CD4-positive, alpha-beta T cell (primary cell): Measurements from ENCODE around the gene NR4A3. TPM values are rescaled to one million over a fixed set of nuclear protein-coding genes. Genes with fewer than 3 reads are reported as not detected.

Experiments used
- ATAC-seq: fragments of 200-7000 bp; cut with Tn5 transposase; one replicate; pipeline ENCODE4 v1.10.0; 2022; ENCODE audit warnings: mild to moderate bottlenecking; ENCODE audit not compliant: poor library complexity
- CTCF ChIA-PET: fragments of 350-600 bp; sonication (Branson Sonifier 250); formaldehyde crosslinking; loops from one replicate; lab custom pipeline; 2021; ENCODE audit warnings: antibody characterized with exemption, inconsistent platforms; lab: Charles Lee
- POLR2A ChIA-PET: fragments of 350-600 bp; sonication (Branson Sonifier 250); formaldehyde crosslinking; loops from one replicate; lab custom pipeline; 2021; ENCODE audit warnings: antibody characterized with exemption, inconsistent platforms; lab: Charles Lee
- DNase-seq, 14 experiments: peaks; one replicate each; pipeline ENCODE4 v3.0.0-alpha.2; 2013 to 2020; ENCODE audit warnings: mixed read lengths in 2 of 14
- H3K27ac ChIP-seq, 2 donors: one replicate each; pipeline versions ENCODE4 v1.5.1 to v1.7.0; 2013; ENCODE audit warnings: low read length in 2 of 2, low read depth in 1 of 2, mild to moderate bottlenecking in 1 of 2
- H3K27me3 ChIP-seq, 2 experiments: 1 replicate in 1 of 2; 2 replicates in 1 of 2; pipeline versions ENCODE4 v1.6.1 to v1.7.0; 2013; ENCODE audit warnings: low read length in 2 of 2, control low read depth in 1 of 2, mild to moderate bottlenecking in 1 of 2, moderate library complexity in 1 of 2; ENCODE audit not compliant: insufficient read depth in 2 of 2, control insufficient read depth in 1 of 2
- H3K36me3 ChIP-seq: one replicate; pipeline ENCODE4 v1.6.1; 2013; ENCODE audit warnings: low read length, control low read depth; ENCODE audit not compliant: insufficient read depth
- H3K4me1 ChIP-seq: one replicate; pipeline ENCODE4 v1.6.1; 2013; ENCODE audit warnings: low read length, control low read depth; ENCODE audit not compliant: insufficient read depth
- H3K4me3 ChIP-seq: one replicate; pipeline ENCODE4 v1.5.1; 2013; ENCODE audit warnings: mild to moderate bottlenecking, low read length, moderate library complexity
- H3K9me3 ChIP-seq, 2 experiments: 1 replicate in 1 of 2; 2 replicates in 1 of 2; pipeline versions ENCODE4 v1.6.1 to v1.7.0; 2013; ENCODE audit warnings: low read length in 2 of 2, mild to moderate bottlenecking in 2 of 2, control low read depth in 1 of 2, moderate library complexity in 1 of 2; ENCODE audit not compliant: control insufficient read depth in 1 of 2, insufficient read depth in 1 of 2
- H3K27ac Mint-ChIP-seq: one replicate; pipeline ENCODE4 v1.8.0; 2020; ENCODE audit warnings: mixed read lengths
- H3K27me3 Mint-ChIP-seq: one replicate; pipeline ENCODE4 v1.8.0; 2021; ENCODE audit warnings: mixed read lengths
- H3K36me3 Mint-ChIP-seq: one replicate; pipeline ENCODE4 v1.8.0; 2021; ENCODE audit warnings: low read depth, mixed read lengths
- H3K4me1 Mint-ChIP-seq: one replicate; pipeline ENCODE4 v1.8.0; 2021; ENCODE audit warnings: low read depth, mixed read lengths
- H3K4me3 Mint-ChIP-seq: one replicate; pipeline ENCODE4 v1.8.0; 2020; ENCODE audit warnings: mild to moderate bottlenecking, mixed read lengths
- H3K9me3 Mint-ChIP-seq: one replicate; pipeline ENCODE4 v1.8.0; 2020; ENCODE audit warnings: mixed read lengths
- intact Hi-C, 2 experiments: fragments of 100-400 bp; cut with DNase I in 1 of 2; cut with micrococcal nuclease in 1 of 2; formaldehyde crosslinking; loops; one replicate each; pipeline versions ENCODE4 v1.15.1 to v1.9.0; 2023 to 2025; cut with DNase I, micrococcal nuclease
- total RNA-seq, 174 experiments: library from RNA in 2 of 174; stranded (reverse) in 2 of 174; gene quantifications; one replicate each; pipeline ENCODE4 v1.2.3 and lab custom pipeline; 2021 to 2026
- TF ChIP-seq, protein P1 (sequence below): fragments of 200-600 bp; IDR thresholded peaks from one replicate; pipeline ENCODE4 v1.8.0; 2022; ENCODE audit warnings: antibody characterized with exemption, mild to moderate bottlenecking

NR4A3 gene
- total RNA-seq, 2 experiments from 2014 or later = 42.4 to 44.6 TPM

- H3K4me1 ChIP-seq = no peaks in the 10 kb centered on the region
- TF ChIP-seq, protein P1, sequence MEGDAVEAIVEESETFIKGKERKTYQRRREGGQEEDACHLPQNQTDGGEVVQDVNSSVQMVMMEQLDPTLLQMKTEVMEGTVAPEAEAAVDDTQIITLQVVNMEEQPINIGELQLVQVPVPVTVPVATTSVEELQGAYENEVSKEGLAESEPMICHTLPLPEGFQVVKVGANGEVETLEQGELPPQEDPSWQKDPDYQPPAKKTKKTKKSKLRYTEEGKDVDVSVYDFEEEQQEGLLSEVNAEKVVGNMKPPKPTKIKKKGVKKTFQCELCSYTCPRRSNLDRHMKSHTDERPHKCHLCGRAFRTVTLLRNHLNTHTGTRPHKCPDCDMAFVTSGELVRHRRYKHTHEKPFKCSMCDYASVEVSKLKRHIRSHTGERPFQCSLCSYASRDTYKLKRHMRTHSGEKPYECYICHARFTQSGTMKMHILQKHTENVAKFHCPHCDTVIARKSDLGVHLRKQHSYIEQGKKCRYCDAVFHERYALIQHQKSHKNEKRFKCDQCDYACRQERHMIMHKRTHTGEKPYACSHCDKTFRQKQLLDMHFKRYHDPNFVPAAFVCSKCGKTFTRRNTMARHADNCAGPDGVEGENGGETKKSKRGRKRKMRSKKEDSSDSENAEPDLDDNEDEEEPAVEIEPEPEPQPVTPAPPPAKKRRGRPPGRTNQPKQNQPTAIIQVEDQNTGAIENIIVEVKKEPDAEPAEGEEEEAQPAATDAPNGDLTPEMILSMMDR = no peak
- intact Hi-C loops = no loop called here
- H3K27ac ChIP-seq = no peak overlapping the region
- Mint-ChIP-seq H3K4me3 (no peak overlapping the region), H3K27ac (no peak overlapping the region), H3K27me3 (peaks cover 42% of the 10 kb centered on the region), H3K36me3 (no peaks in the 10 kb centered on the region), H3K4me1 (no peaks in the 10 kb centered on the region), H3K9me3 (no peaks in the 10 kb centered on the region)
- no peak overlapping the region for H3K4me3 ChIP-seq
- peaks cover 13% of the 10 kb centered on the region in 2 experiments for H3K27me3 ChIP-seq
- CTCF ChIA-PET = no interaction called here
- ATAC-seq (no peak), DNase-seq (no peak)
- no peaks in the 10 kb centered on the region for H3K36me3 ChIP-seq
- POLR2A ChIA-PET = no interaction called here
- H3K9me3 ChIP-seq = no peaks in the 10 kb centered on the region
Measured at GRCh38 chr9:99831857-99832557, 10.3 kb downstream of the NR4A3 start.

DNA sequence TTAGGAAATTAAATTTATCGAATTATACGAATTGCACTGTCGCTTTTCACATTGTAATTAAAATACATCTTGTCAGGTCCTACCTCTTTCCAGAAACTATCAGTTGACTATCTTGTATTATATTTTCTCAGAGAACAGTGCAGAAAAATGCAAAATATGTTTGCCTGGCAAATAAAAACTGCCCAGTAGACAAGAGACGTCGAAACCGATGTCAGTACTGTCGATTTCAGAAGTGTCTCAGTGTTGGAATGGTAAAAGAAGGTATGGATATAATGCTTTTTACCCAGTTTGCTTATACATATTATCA lies 10.8 kb downstream of the NR4A3 start:
- DNase-seq = no peak
- TF ChIP-seq, protein P1 = no peak
- Mint-ChIP-seq H3K4me1 (no peaks in the 10 kb centered on the region), H3K36me3 (no peaks in the 10 kb centered on the region), H3K27ac (no peak overlapping the region), H3K27me3 (peaks cover 37% of the 10 kb centered on the region), H3K9me3 (no peaks in the 10 kb centered on the region), H3K4me3 (no peak overlapping the region)
- ChIA-PET CTCF (no interaction called here), POLR2A (no interaction called here)
- Histone ChIP-seq H3K9me3 (no peaks in the 10 kb centered on the region), H3K27me3 (peaks cover 9 to 13% of the 10 kb centered on the region in 2 experiments), H3K4me1 (no peaks in the 10 kb centered on the region), H3K36me3 (no peaks in the 10 kb centered on the region), H3K4me3 (no peak overlapping the region), H3K27ac (no peak overlapping the region)
- intact Hi-C loops = no loop called here
- ATAC-seq = no peak

DNA sequence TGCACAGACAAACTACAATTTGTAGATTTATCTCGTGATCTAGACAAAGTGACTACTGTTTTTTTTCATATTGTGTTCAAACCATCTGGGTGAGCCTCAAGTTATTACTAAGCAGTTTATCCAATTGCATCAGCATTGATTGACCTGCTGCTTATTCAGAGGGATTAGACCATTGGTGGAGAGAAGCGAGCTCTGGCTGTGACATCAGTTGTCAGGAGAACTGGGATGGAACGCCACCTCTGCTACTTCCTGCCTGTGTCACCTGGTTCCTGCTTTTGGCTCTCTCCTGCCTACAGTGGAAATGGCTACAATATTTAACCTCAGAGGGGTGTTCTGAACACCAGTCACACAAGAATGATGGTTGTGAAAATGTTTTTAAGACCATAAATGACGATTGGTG lies 12.1 kb downstream of the NR4A3 start:
- intact Hi-C loops = no loop called here
- no peak overlapping the region for H3K27ac Mint-ChIP-seq
- POLR2A ChIA-PET = no interaction called here

More for the DNA sequence above, 12.1 kb downstream of the NR4A3 start:
- Histone ChIP-seq H3K36me3 (no peaks in the 10 kb centered on the region), H3K27me3 (peaks cover 4 to 7% of the 10 kb centered on the region in 2 experiments), H3K4me1 (no peaks in the 10 kb centered on the region), H3K9me3 (no peaks in the 10 kb centered on the region), H3K27ac (no peak overlapping the region), H3K4me3 (no peak overlapping the region)
- Mint-ChIP-seq H3K4me1 (no peaks in the 10 kb centered on the region), H3K27me3 (peaks cover 30% of the 10 kb centered on the region), H3K36me3 (no peaks in the 10 kb centered on the region), H3K4me3 (no peak overlapping the region), H3K9me3 (no peaks in the 10 kb centered on the region)
- no peak for DNase-seq
- TF ChIP-seq, protein P1 = no peak
- ATAC-seq = no peak
- CTCF ChIA-PET = no interaction called here
